MM.1S (cell line): Measurements from ENCODE around the gene SLC7A6.

Experiments
- EZH2 ChIP-seq: fragments of 300-600 bp; sonication (generic); optimal IDR thresholded peaks from 2 replicates; pipeline ENCODE3; 2017; ENCODE audit warnings: low read depth, mild to moderate bottlenecking, antibody characterized with exemption, low read length, mixed read lengths
- EZH2phosphoT487 ChIP-seq: fragments of 300-600 bp; sonication (generic); IDR thresholded peaks from 2 replicates; pipeline ENCODE4 v1.6.1; 2018; ENCODE audit warnings: antibody characterized with exemption, low read length
- TF ChIP-seq, protein P1 (sequence below): fragments of 300-600 bp; sonication (generic); IDR thresholded peaks from 2 replicates; pipeline ENCODE4 v1.5.1; 2016; ENCODE audit warnings: antibody characterized with exemption, low read length, mixed read lengths

DNA sequence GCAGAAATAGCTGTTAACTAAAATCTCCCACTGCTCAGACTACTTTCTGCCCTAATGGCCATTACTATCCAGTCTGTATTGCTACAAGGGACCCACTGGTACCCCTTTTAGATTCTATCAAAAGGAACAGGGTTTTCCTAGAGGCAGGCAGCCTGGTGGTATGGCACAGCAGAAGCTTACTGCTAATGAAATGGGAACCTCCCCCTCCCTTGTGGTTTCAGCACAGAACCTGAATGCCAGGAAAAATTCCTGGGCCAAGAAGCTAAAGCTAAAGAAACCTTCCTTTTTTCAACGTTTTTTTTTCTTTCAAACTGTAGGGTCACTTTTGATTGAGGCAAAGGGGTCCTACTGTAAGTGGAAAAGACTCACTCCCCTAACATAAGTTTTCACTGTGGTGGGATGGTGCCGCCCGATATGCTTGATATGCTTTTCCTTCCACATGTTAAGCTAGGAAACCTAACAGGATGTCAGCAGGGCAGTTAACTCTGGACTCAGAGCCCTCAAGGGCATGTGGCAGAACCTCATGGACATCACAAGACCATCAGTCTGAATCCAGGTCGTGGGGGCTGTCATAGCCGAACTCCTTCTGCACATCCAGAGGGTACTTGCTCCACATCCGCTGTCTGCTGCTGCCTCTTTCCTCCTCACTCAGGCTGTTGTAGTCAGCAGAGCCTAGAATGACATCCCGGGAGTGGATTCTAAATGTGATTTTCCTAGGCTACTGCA is 36.6 kb downstream of the SLC7A6 start:
- TF ChIP-seq, protein P1, sequence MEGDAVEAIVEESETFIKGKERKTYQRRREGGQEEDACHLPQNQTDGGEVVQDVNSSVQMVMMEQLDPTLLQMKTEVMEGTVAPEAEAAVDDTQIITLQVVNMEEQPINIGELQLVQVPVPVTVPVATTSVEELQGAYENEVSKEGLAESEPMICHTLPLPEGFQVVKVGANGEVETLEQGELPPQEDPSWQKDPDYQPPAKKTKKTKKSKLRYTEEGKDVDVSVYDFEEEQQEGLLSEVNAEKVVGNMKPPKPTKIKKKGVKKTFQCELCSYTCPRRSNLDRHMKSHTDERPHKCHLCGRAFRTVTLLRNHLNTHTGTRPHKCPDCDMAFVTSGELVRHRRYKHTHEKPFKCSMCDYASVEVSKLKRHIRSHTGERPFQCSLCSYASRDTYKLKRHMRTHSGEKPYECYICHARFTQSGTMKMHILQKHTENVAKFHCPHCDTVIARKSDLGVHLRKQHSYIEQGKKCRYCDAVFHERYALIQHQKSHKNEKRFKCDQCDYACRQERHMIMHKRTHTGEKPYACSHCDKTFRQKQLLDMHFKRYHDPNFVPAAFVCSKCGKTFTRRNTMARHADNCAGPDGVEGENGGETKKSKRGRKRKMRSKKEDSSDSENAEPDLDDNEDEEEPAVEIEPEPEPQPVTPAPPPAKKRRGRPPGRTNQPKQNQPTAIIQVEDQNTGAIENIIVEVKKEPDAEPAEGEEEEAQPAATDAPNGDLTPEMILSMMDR: no peak
- TF ChIP-seq EZH2: no peak
- TF ChIP-seq EZH2phosphoT487: no peak
